HG03521 (cell line): ENCODE data around the gene ANK3.
"Not testable (repeated sequence)": the region's sequence is repeated elsewhere in the genome, so short reads cannot be mapped to it uniquely, and the experiment has no call there.

Source experiments
- ATAC-seq: cut with Tn5 transposase; IDR thresholded peaks from one replicate; pipeline ENCODE4 v1.9.1; 2021; ENCODE audit warnings: mild to moderate bottlenecking, moderate library complexity; ENCODE audit not compliant: unreplicated experiment

ANK3 gene

DNA sequence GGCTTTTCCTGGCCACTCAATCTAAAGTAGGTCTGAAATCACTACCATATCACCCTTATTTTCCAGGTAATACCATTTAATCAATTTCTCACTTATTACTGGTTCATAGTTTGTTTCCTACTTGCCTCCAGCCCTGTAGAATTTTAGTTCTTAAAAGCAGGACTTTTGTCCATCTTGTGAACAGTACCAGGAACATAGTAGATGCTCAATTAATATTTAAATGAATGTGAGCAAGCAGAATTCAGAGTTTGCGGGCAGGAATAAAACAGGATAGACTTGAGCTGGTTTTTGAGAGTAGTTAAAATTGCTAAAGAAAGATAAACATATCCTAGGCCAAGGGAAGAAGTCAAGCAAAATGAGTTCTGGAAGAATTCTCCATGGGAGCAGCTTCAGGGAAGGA lies 77.9 kb downstream of the ANK3 start:
- no peak for ATAC-seq

DNA sequence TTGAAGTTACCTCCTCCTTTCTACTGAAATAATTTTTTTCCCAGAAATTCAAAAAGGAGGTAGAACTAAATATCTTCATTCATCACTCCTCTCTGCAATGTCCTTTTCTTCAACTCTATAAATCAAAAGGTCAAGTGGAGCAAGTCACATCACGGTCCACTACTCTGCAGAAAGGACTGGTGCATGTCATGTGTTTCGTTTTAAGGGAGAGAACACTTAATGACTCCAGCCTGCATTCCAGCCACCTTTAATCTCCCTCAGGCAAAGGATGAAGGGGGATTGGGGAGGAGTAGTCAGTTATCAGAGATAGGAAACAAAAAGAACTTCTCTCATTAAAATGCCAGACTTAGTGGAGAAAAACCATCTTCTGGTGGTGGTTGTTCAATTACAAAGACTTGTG lies 78.9 kb downstream of the ANK3 start:
- ATAC-seq = no peak

DNA sequence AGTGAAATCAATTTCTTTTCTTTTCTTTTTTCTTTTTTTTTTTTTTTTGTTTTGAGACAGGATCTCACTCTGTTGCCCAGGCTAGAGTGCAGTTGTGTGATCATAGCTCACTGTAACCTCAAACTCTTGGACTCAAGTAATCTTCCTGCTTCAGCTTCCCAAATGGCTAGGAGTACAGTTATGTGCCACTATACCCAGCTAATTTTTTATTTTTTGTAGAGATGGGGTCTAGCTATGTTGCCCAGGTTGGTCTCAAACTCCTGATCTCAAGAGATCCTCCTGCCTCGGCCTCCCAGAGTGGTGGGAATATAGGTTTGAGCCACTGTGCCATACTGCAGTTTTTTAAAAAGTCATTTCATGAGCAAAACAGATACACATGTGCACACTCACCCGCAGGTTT lies 79.8 kb downstream of the ANK3 start:
- no peak for ATAC-seq

GRCh38 chr10:60309371-60309770 lies 80.3 kb downstream of the ANK3 start:
- ATAC-seq = no peak

- ATAC-seq = no peak
These were observed 84.2 kb downstream of the ANK3 start for GRCh38 chr10:60305380-60305892.

GRCh38 chr10:60304829-60305379 lies 84.8 kb downstream of the ANK3 start:
- ATAC-seq = no peak

DNA sequence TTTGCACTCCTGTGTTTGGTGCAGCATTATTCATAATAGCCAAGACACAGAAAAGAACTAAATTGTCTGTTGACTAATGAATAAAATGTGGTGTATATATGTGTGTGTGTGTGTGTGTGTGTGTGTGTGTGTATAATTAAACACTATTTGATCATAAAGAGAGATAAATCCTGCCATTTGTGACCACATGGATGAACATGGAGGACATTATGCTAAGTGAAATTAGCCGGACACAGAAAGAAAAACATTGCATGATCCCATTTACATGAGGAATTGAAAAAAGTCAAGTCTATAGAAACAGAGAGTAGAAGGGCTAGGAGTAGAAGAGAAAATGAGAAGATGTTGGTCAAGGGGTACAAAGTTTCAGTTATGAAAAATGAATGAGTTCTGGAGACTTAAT lies 85.9 kb downstream of the ANK3 start:
- ATAC-seq = no peak

GRCh38 chr10:60299961-60300883 lies 89.5 kb downstream of the ANK3 start:
- ATAC-seq = no peak

DNA sequence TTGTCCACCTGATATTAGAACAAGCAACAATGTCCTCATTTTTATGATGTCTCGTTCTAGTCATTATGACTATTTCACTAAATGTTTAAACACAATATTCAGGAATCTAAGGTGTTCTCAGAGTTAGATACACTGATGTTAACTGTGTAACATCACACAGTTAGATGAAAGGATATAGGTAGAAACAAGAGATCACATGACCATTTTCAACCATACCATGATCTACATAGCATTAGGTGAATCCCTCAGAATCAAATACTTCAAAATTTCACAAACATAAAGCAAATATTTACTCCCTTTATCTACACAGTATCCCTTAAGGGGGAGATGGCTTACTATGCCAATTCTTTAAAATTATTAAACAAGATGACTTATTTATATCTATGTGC lies 90.3 kb downstream of the ANK3 start:
- no peak for ATAC-seq

DNA sequence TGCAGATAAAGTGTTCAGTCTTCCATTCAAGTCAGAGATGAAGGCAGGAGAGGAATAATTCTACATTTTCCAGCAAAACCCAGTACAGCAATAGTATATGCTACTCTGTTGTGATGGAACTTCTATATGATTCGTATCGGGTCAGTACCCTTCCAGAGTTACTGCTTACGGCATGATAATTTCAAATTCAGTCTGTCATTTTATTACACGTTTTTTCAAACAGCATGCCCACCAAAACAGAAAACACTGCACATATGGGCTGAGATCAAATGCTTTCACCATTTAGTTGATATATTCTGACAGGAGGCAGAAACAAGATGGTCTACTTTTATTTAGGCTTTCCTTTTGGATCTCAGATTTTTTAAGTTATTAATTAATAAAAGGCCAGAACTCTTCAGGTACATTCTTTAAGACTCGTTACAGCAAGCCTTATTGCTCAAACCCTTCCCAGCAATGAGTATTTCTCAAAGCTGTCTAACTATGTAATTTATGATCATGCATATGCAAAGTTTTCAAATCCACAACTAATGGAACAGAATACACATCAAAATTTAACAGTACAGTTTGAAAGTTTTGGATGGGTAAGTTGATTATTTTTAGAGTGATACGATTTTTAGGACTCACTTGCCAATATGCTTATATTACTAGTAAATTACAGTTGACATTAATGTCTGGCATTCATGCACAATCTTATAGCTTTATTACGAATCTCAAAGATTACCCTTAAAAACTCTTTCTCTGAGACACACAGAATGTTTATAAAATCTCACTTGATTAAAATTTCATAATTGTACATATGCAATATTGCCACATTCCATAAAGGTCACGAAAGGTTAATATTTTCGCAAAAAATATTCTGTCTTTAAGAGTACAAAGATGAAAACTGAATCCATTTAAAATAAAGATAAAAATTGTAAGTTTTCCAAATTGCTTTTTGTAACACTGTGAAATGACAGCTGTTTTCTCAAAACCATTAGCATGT lies 91.0 kb downstream of the ANK3 start:
- ATAC-seq = no peak

GRCh38 chr10:60296073-60296472 lies 93.6 kb downstream of the ANK3 start:
- no peak for ATAC-seq

DNA sequence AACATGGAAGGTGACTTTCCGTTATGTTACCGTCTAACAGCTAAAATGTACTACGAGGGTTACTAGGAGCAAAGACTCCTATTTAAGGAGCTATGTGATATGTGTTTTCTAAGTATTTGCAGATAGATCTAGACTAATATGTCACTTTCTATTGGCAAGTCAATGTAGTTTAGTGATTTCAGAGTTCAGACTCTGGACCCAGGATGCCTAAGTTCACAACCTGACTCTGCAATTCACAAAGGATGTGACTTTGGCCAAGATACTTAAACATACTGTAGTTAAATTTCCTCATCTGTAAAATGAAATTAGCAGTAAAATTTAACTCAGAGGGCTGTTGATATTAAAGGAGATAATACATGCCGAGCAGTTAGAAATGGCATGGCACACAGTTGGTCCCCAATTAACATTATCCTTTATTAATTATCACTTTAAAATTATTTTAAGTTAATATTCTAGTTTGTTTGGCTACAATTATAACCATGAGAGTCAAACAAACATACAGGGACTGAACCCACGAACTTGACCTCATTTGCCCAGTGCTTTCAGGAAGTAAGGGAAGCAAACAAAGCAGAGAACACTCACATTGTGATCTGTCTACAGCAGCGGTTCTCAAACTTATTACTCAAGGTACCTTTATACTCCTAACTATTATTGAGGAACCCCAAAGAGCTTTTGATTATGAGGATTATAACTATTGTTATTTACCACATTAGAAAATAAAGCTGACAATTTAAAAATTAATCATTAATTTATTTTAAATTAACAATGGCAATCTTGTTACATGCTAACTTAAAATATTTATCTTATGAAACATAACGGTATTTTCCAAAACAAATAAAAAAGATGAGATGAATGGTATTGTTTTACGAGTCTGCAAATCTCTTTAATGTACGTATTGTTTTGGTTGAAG lies 94.4 kb downstream of the ANK3 start:
- no peak for ATAC-seq

GRCh38 chr10:60293581-60294175 lies 96.0 kb downstream of the ANK3 start:
- no peak for ATAC-seq

- no peak for ATAC-seq
These were observed 96.7 kb downstream of the ANK3 start for GRCh38 chr10:60292998-60293397.

- ATAC-seq = not testable (repeated sequence)
These were observed 97.1 kb downstream of the ANK3 start for GRCh38 chr10:60292536-60292935.

DNA sequence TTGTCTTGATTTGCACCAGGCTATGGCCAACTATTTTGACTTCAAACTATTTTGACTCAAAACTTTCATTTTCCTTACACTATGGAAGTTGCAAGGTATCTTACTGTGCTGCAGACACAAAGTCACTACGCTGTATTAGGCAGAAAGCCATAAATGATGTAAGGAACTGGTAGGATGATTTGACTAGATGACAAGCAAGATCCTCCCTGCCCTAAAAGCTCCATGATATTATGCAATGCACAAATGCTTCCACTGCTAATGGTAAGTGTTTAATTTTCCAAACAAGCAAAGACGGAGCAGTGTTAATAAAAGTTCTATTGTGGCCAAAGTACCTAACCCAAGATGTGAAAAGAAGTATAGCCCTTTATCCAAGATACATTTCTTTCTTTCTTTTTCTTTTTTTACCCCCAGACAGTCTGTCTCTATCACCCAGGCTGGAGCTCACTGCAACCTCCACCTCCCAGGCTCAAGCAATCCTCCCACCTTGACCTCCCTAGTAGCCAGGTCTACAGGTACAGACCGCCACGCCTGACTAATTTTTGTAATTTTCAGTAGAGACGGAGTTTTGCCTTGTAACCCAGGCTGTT lies 98.2 kb downstream of the ANK3 start:
- no peak for ATAC-seq

DNA sequence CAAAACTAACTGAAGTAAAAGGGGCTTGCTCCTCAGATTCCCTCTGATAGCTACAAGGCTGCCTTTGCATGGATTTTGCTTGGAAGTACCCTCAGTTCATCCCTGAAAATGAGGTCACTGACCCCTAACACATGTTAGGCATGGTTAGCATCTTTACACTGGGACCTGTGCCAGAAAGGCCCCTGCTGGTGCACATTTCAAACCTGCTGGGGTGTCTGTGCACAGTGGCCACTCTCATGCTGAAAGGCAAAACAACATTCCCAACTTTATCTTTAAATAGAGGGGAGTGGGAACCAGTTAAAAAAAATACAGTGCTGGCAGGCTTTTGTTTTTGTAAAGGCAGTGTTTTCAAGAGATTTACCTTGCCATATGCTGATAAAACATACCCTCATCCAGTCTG lies 99.1 kb downstream of the ANK3 start:
- ATAC-seq = no peak

DNA sequence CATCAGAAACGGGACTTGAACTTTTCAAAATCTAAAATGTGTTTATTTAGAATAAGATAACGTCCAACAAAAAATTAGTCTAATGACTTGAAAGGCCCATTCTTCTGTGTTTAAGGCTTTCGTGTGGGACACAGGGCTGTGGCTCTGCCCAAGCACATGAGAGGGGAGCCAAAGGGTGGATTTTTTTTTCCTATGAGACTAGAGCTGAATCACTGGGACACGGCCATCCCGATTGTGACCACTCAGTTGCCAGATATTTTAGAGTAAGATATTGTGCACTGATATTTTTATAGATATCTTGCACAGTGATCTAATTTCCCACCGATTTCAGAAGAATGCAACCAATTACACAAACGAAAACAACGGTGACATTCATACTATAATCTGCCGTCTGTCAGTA lies 99.9 kb downstream of the ANK3 start:
- no peak for ATAC-seq

DNA sequence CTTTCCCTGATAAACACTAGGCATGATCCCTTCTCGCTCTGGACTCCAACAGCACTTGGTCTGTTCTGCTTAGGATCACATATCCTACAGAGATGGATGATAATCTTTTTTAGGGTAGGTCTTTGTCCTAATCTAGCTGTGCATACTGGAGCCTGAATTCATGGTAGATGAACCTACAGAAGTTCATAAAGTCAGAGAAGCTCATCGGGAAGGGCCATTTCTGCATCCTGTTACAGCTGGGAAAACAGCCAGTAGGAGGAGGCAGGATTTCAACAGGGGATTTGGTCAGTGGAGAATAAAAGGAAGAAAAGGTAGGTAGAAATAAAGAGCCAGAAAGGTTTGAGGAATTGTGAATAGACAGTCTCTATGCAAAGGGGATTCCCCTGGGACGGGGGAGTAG lies 101.4 kb downstream of the ANK3 start:
- ATAC-seq = no peak
